HUDEP-2 (cell line): ENCODE data around the gene CRMP1.
"Not testable (repeated sequence)": the region's sequence is repeated elsewhere in the genome, so short reads cannot be mapped to it uniquely, and the experiment has no call there.

Source experiments
- DNase-seq, 76 experiments: peaks; one replicate each; lab custom pipeline; 2025; ENCODE audit not compliant: unreplicated experiment in 76 of 76; lab: John Stamatoyannopoulos, UW

Gene CRMP1

GRCh38 chr4:5863461-5864113 lies 29.3 kb downstream of the CRMP1 start:
- peak in 3 of 76 experiments; percentile 10 to 20 (median 19) for DNase-seq

- DNase-seq: no peak
These were observed 34.7 kb downstream of the CRMP1 start for GRCh38 chr4:5858020-5858769.

GRCh38 chr4:5857199-5857598 lies 35.7 kb downstream of the CRMP1 start:
- no peak for DNase-seq

GRCh38 chr4:5856362-5856761 lies 36.5 kb downstream of the CRMP1 start:
- DNase-seq: not testable (repeated sequence)

- no peak for DNase-seq
These were observed 38.0 kb downstream of the CRMP1 start for GRCh38 chr4:5854929-5855328.

GRCh38 chr4:5852523-5853202 lies 40.2 kb downstream of the CRMP1 start:
- DNase-seq: no peak

- no peak for DNase-seq
These were observed 41.1 kb downstream of the CRMP1 start for GRCh38 chr4:5851637-5852301.

- no peak for DNase-seq
These were observed 47.6 kb downstream of the CRMP1 start for GRCh38 chr4:5845035-5845905.

GRCh38 chr4:5843573-5844530 lies 49.0 kb downstream of the CRMP1 start:
- no peak for DNase-seq

- DNase-seq: no peak
These were observed 50.4 kb downstream of the CRMP1 start for GRCh38 chr4:5842456-5842855.

- DNase-seq: no peak
These were observed 52.9 kb downstream of the CRMP1 start for GRCh38 chr4:5839751-5840674.

- no peak for DNase-seq
These were observed 53.6 kb downstream of the CRMP1 start for GRCh38 chr4:5839332-5839731.

GRCh38 chr4:5837483-5837882 lies 55.4 kb downstream of the CRMP1 start:
- not testable (repeated sequence) for DNase-seq

- DNase-seq: no peak
These were observed 55.9 kb downstream of the CRMP1 start for GRCh38 chr4:5836943-5837342.

GRCh38 chr4:5828005-5828391 lies 64.9 kb downstream of the CRMP1 start:
- DNase-seq: no peak

- DNase-seq: no peak
These were observed 65.5 kb downstream of the CRMP1 start for GRCh38 chr4:5827108-5828004.

GRCh38 chr4:5826437-5827107 lies 66.3 kb downstream of the CRMP1 start:
- DNase-seq: no peak
